Endothelial cell of umbilical vein (primary cell): ENCODE data around the gene KCTD17. TPM values are rescaled to one million over a fixed set of nuclear protein-coding genes. Genes with fewer than 3 reads are reported as not detected.

ENCODE experiments used
- BruUV-seq: library from RNA; stranded (reverse); fragments of 400-500 nt; replicated peaks from 2 replicates; lab custom pipeline; 2021; lab: Mats Ljungman, UMichigan
- CTCF ChIA-PET: fragments of 300-600, 350-600 bp; sonication (Branson Sonifier 250); formaldehyde crosslinking; loops from one replicate; lab custom pipeline; 2021; ENCODE audit warnings: antibody characterized with exemption, inconsistent platforms; lab: Charles Lee
- POLR2A ChIA-PET: fragments of 300-600, 350-600 bp; sonication (Branson Sonifier 250); formaldehyde crosslinking; loops from one replicate; lab custom pipeline; 2021; ENCODE audit warnings: antibody characterized with exemption, inconsistent platforms; lab: Charles Lee
- DNase-seq: peaks from one replicate; pipeline ENCODE4 v3.0.0-alpha.2; 2011; ENCODE audit warnings: low read depth, low spot score
- FAIRE-seq: peaks from 2 replicates; lab custom pipeline; 2011; peaks lifted over from hg19 to GRCh38; lab: Jason Lieb, UNC
- H2AFZ ChIP-seq: 2 replicates; pipeline ENCODE4 v1.6.0; 2012; ENCODE audit warnings: low read depth, low read length, control low read depth, inconsistent platforms
- H3K27ac ChIP-seq: 2 replicates; pipeline ENCODE4 v1.5.1; 2011; ENCODE audit warnings: low read depth, mild to moderate bottlenecking, control low read depth, low read length, moderate library complexity; ENCODE audit not compliant: insufficient read depth
- H3K27me3 ChIP-seq, 2 experiments: 2 replicates each; pipeline versions ENCODE4 v1.6.0 to v1.6.1; 2011; ENCODE audit warnings: low read length in 2 of 2, mixed read lengths in 1 of 2; ENCODE audit not compliant: control insufficient read depth in 2 of 2, insufficient read depth in 2 of 2
- H3K36me3 ChIP-seq, 2 experiments: 2 replicates in 1 of 2; 3 replicates in 1 of 2; pipeline ENCODE4 v1.5.1; 2011; ENCODE audit warnings: low read length in 2 of 2, mild to moderate bottlenecking in 1 of 2, moderate library complexity in 1 of 2; ENCODE audit not compliant: control insufficient read depth in 2 of 2, insufficient read depth in 2 of 2; ENCODE audit errors: extremely low read depth in 1 of 2
- H3K4me1 ChIP-seq: 3 replicates; pipeline ENCODE4 v1.5.1; 2011; ENCODE audit warnings: mild to moderate bottlenecking, low read length; ENCODE audit not compliant: control insufficient read depth, insufficient read depth; ENCODE audit errors: extremely low read depth
- H3K4me2 ChIP-seq: 2 replicates; pipeline ENCODE4 v1.6.1; 2011; ENCODE audit warnings: low read length, control low read depth, mixed read lengths; ENCODE audit not compliant: insufficient read depth
- H3K4me3 ChIP-seq, 3 experiments: fragments of 200-600 bp in 1 of 3; sonication (generic), shearing (Covaris generic) in 1 of 3; replicated peaks in 1 of 3; 2 replicates each; pipeline ENCODE4 v1.5.1; 2011 to 2016; ENCODE audit warnings: control low read depth in 3 of 3, low read length in 3 of 3, mild to moderate bottlenecking in 2 of 3, inconsistent platforms in 1 of 3, low read depth in 1 of 3, moderate library complexity in 1 of 3; ENCODE audit not compliant: insufficient read depth in 1 of 3
- H3K79me2 ChIP-seq: 2 replicates; pipeline ENCODE4 v1.6.0; 2012; ENCODE audit warnings: low read length, inconsistent platforms; ENCODE audit not compliant: control insufficient read depth, insufficient read depth
- H3K9ac ChIP-seq: replicated peaks from 2 replicates; pipeline ENCODE3; 2011; ENCODE audit warnings: low read length, control low read depth; ENCODE audit not compliant: insufficient read depth; ENCODE audit errors: extremely low read depth
- H3K9me1 ChIP-seq: replicated peaks from 3 replicates; pipeline ENCODE4 v1.6.0; 2011; ENCODE audit warnings: mild to moderate bottlenecking, low read length; ENCODE audit not compliant: control insufficient read depth, insufficient read depth; ENCODE audit errors: extremely low read depth
- H3K9me3 ChIP-seq: replicated peaks from 2 replicates; pipeline ENCODE4 v1.5.1; 2012; ENCODE audit warnings: low read length, inconsistent platforms; ENCODE audit not compliant: control insufficient read depth, insufficient read depth
- H4K20me1 ChIP-seq: replicated peaks from 2 replicates; pipeline ENCODE3; 2011; ENCODE audit warnings: mild to moderate bottlenecking, low read length; ENCODE audit not compliant: control insufficient read depth, insufficient read depth; ENCODE audit errors: extremely low read depth
- EZH2 ChIP-seq: IDR thresholded peaks from 2 replicates; pipeline ENCODE4 v1.6.1; 2012; ENCODE audit warnings: borderline replicate concordance, low read depth, mild to moderate bottlenecking, moderate library complexity, low read length, inconsistent platforms; ENCODE audit not compliant: severe bottlenecking
- FOS ChIP-seq: IDR thresholded peaks from 2 replicates; pipeline ENCODE4 v1.6.1; 2011; ENCODE audit warnings: mild to moderate bottlenecking, low read length, moderate library complexity, borderline replicate concordance; ENCODE audit not compliant: insufficient read depth
- GATA2 ChIP-seq: IDR thresholded peaks from 2 replicates; pipeline ENCODE4 v1.7.0; 2011; ENCODE audit warnings: low read depth, mild to moderate bottlenecking, moderate library complexity, mixed read lengths, low read length; ENCODE audit not compliant: insufficient read length, insufficient read depth
- JUN ChIP-seq: IDR thresholded peaks from 2 replicates; pipeline ENCODE4 v1.6.1; 2011; ENCODE audit warnings: borderline replicate concordance, low read depth; ENCODE audit not compliant: insufficient read length, insufficient read depth
- MYC ChIP-seq: IDR thresholded peaks from one replicate; pipeline ENCODE4 v1.6.1; 2011; ENCODE audit warnings: mild to moderate bottlenecking, low read depth, low read length
- POLR2A ChIP-seq: IDR thresholded peaks from 2 replicates; pipeline ENCODE4 v1.6.1; 2012; ENCODE audit warnings: low read depth, mild to moderate bottlenecking, control low read depth, low read length
- POLR2AphosphoS5 ChIP-seq: IDR thresholded peaks from 2 replicates; pipeline ENCODE4 v1.6.1; 2012; ENCODE audit warnings: low read depth, mild to moderate bottlenecking, control low read depth, low read length, moderate library complexity; ENCODE audit not compliant: insufficient read depth
- dilution Hi-C: fragments of 300-500 bp; cut with MboI; formaldehyde crosslinking; loops from one replicate; pipeline ENCODE4 v1.15.0; 2019; ENCODE audit warnings: low sequenced_read_pairs; ENCODE audit not compliant: extremely low pct_ligation_motif_present
- intact Hi-C: fragments of 100-400 bp; cut with micrococcal nuclease; formaldehyde crosslinking; loops from one replicate; pipeline ENCODE4 v1.10.0; 2022
- polyA plus RNA-seq, 4 experiments: library from polyadenylated mRNA; depleted of rRNA in 3 of 4; stranded (reverse) in 3 of 4; unstranded in 1 of 4; fragments of >200 nt; gene quantifications; 2 replicates each; pipeline versions ENCODE4 v1.2.1 to v1.2.3, GENCODE V29; 2011 to 2012; ENCODE audit warnings: missing spikeins in 1 of 4
- total RNA-seq: library from RNA; stranded (reverse); gene quantifications from 2 replicates; pipeline ENCODE4 v1.2.3, GENCODE V29; 2021
- TF ChIP-seq, protein P1 (sequence below): IDR thresholded peaks from 2 replicates; pipeline ENCODE4 v1.6.1; 2011; ENCODE audit not compliant: insufficient read depth, insufficient read length
- TF ChIP-seq, protein P2 (sequence below), 2 donors: IDR thresholded peaks; 1 replicate in 1 of 2; 2 replicates in 1 of 2; pipeline ENCODE4 v1.5.1; 2011; ENCODE audit warnings: low read length in 2 of 2, mild to moderate bottlenecking in 2 of 2, moderate library complexity in 2 of 2, control low read depth in 1 of 2, inconsistent platforms in 1 of 2, low read depth in 1 of 2; ENCODE audit not compliant: insufficient read depth in 1 of 2; ENCODE audit errors: extremely low read depth in 1 of 2

The KCTD17 gene
- total and polyA plus RNA-seq, 2 donors (not counting 3 experiments of a cell fraction or from before 2014, with no cell fraction given), result 59.2 to 73.0 TPM

DNA sequence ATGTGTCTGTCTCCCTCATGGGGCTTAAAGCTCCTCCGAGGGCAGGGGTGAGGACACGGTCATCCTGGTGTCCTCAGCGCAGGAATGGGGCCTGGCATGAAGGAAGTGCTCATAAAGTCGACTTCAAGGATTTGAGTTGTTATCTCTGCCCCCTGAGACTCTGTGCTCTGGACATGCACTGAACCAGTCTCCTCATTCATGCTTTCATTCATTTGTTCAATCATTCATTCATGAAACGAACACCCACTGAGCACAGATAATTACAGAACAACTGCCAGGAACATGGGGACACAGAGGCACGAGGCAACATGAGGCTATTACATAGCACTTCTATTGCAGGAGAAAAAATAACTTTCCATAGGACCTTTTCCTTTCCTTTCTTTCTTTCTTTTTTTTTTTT is 41.5 kb downstream of the KCTD17 start:
- BruUV-seq, result no TSS peak
- TF ChIP-seq FOS (no peak), JUN (no peak), MYC (no peak), GATA2 (no peak), EZH2 (no peak), POLR2A (no peak), POLR2AphosphoS5 (no peak)
- TF ChIP-seq, protein P1, sequence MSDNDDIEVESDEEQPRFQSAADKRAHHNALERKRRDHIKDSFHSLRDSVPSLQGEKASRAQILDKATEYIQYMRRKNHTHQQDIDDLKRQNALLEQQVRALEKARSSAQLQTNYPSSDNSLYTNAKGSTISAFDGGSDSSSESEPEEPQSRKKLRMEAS, result no peak
- TF ChIP-seq, protein P2, sequence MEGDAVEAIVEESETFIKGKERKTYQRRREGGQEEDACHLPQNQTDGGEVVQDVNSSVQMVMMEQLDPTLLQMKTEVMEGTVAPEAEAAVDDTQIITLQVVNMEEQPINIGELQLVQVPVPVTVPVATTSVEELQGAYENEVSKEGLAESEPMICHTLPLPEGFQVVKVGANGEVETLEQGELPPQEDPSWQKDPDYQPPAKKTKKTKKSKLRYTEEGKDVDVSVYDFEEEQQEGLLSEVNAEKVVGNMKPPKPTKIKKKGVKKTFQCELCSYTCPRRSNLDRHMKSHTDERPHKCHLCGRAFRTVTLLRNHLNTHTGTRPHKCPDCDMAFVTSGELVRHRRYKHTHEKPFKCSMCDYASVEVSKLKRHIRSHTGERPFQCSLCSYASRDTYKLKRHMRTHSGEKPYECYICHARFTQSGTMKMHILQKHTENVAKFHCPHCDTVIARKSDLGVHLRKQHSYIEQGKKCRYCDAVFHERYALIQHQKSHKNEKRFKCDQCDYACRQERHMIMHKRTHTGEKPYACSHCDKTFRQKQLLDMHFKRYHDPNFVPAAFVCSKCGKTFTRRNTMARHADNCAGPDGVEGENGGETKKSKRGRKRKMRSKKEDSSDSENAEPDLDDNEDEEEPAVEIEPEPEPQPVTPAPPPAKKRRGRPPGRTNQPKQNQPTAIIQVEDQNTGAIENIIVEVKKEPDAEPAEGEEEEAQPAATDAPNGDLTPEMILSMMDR (IDR thresholded peaks at IDR 0.05; ENCODE audit: extremely low read depth in 1 of 2, insufficient read depth in 1 of 2, low read depth in 1 of 2, low read length in 2 of 2), result no peak
- no peak overlapping the region for H3K4me3 ChIP-seq
- H3K9ac ChIP-seq, result no peak overlapping the region
- no peaks in the 10 kb centered on the region for H3K9me3 ChIP-seq
- no peaks in the 10 kb centered on the region for H3K79me2 ChIP-seq
- no peaks in the 10 kb centered on the region for H3K9me1 ChIP-seq
- POLR2A ChIA-PET, result no interaction called here
- H2AFZ ChIP-seq, result no peak overlapping the region
- dilution Hi-C loops (no loop called here), intact Hi-C loops (no loop called here)
- DNase-seq (no peak), FAIRE-seq (no peak)
- H3K27ac ChIP-seq, result no peak overlapping the region
- CTCF ChIA-PET, result no interaction called here
- H3K36me3 ChIP-seq, result no peaks in the 10 kb centered on the region
- no peaks in the 10 kb centered on the region for H4K20me1 ChIP-seq
- peaks cover 0 to 9% of the 10 kb centered on the region in 2 experiments for H3K27me3 ChIP-seq
- H3K4me1 ChIP-seq, result no peaks in the 10 kb centered on the region
- H3K4me2 ChIP-seq, result no peak overlapping the region
